Uterus (tissue), 4 donors: ENCODE results near the gene UQCC2. TPM values are rescaled to one million over a fixed set of nuclear protein-coding genes. Genes with fewer than 3 reads are reported as not detected.

Experiments used
- DNase-seq, 2 donors: peaks; one replicate each; pipeline ENCODE4 v3.0.0-alpha.2; 2019 to 2020
- H3K27ac ChIP-seq, 2 donors: fragments of 200-600 bp; sonication (generic); 1 replicate in 1 of 2; 2 replicates in 1 of 2; pipeline ENCODE4 v1.5.1; 2016 to 2018
- H3K27me3 ChIP-seq, 2 donors: fragments of 200-600 bp; sonication (generic); one replicate each; pipeline ENCODE4 v1.5.1; 2018 to 2019; ENCODE audit warnings: control low read depth in 1 of 2
- H3K36me3 ChIP-seq, 2 donors: fragments of 200-600 bp; sonication (generic); one replicate each; pipeline ENCODE4 v1.5.1; 2019; ENCODE audit warnings: control low read depth in 1 of 2
- H3K4me1 ChIP-seq, 2 donors: fragments of 200-600 bp; sonication (generic); one replicate each; pipeline ENCODE4 v1.5.1; 2018 to 2019; ENCODE audit warnings: control low read depth in 1 of 2
- H3K4me3 ChIP-seq, 2 donors: fragments of 200-600 bp; sonication (generic); 1 replicate in 1 of 2; 2 replicates in 1 of 2; pipeline ENCODE4 v1.5.1; 2018 to 2019; ENCODE audit warnings: mild to moderate bottlenecking in 1 of 2
- H3K9me3 ChIP-seq, 2 donors: fragments of 200-600 bp; sonication (generic); one replicate each; pipeline ENCODE4 v1.5.1; 2019; ENCODE audit warnings: control low read depth in 1 of 2
- POLR2A ChIP-seq, 2 donors: fragments of 450-650 bp; IDR thresholded peaks; one replicate each; pipeline ENCODE4 v1.6.1; 2016; ENCODE audit warnings: antibody characterized with exemption in 2 of 2, mild to moderate bottlenecking in 1 of 2, moderate library complexity in 1 of 2
- intact Hi-C: fragments of 100-400 bp; cut with DNase I; formaldehyde crosslinking; loops from one replicate; pipeline ENCODE4 v1.15.1; 2023; ENCODE audit warnings: low total_unique reads
- total RNA-seq, 4 donors: library from RNA; depleted of rRNA in 3 of 4; stranded (reverse); fragments of >200 nt in 3 of 4; gene quantifications; one replicate each; pipeline versions ENCODE4 v1.1.0 to v1.2.4, GENCODE V29; 2014 to 2023
- TF ChIP-seq, protein P1 (sequence below), 4 experiments: fragments of 200-600 bp in 2 of 4; fragments of 450-650 bp in 2 of 4; sonication (generic) in 2 of 4; IDR thresholded peaks; one replicate each; pipeline ENCODE4 v1.5.1; 2016 to 2019; ENCODE audit warnings: antibody characterized with exemption in 4 of 4, mild to moderate bottlenecking in 2 of 4, moderate library complexity in 1 of 4
- donor health status: DM: yes; HTN: yes; CAD: no.

The UQCC2 gene
- total RNA-seq, 4 donors from 2014 or later, result 10.0 to 63.2 (median 30.9) TPM

DNA sequence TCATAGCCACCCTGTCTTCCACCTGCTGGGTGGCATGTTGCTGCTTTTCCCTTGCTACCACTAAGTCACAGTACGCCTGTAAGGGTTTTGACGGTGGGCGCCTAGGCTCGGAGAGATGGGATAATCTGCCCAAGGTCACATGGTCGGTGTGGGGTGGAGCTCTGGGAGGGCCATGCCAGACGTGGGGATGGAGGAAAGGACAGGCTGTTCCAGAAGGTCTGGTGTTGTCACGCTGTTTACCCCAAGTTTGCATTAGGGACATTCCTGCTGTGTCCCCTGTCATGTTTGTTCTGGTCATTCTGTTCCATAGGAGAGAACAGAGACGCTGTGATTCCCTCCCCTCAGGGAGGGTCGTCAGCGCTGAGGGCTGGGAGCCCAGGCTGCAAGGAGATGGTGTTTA lies 19.1 kb upstream of the UQCC2 start:
- TF ChIP-seq, protein P1, sequence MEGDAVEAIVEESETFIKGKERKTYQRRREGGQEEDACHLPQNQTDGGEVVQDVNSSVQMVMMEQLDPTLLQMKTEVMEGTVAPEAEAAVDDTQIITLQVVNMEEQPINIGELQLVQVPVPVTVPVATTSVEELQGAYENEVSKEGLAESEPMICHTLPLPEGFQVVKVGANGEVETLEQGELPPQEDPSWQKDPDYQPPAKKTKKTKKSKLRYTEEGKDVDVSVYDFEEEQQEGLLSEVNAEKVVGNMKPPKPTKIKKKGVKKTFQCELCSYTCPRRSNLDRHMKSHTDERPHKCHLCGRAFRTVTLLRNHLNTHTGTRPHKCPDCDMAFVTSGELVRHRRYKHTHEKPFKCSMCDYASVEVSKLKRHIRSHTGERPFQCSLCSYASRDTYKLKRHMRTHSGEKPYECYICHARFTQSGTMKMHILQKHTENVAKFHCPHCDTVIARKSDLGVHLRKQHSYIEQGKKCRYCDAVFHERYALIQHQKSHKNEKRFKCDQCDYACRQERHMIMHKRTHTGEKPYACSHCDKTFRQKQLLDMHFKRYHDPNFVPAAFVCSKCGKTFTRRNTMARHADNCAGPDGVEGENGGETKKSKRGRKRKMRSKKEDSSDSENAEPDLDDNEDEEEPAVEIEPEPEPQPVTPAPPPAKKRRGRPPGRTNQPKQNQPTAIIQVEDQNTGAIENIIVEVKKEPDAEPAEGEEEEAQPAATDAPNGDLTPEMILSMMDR (IDR thresholded peaks at IDR 0.05), result no peak
- no peak for TF ChIP-seq POLR2A (IDR thresholded peaks at IDR 0.05)
- intact Hi-C loops, result no loop called here
- H3K27me3 ChIP-seq, result no peaks in the 10 kb centered on the region
- no peak overlapping the region for H3K4me3 ChIP-seq
- no peaks in the 10 kb centered on the region for H3K4me1 ChIP-seq
- no peak for DNase-seq
- no peak overlapping the region for H3K27ac ChIP-seq
- H3K36me3 ChIP-seq, result no peaks in the 10 kb centered on the region
- H3K9me3 ChIP-seq, result no peaks in the 10 kb centered on the region

DNA sequence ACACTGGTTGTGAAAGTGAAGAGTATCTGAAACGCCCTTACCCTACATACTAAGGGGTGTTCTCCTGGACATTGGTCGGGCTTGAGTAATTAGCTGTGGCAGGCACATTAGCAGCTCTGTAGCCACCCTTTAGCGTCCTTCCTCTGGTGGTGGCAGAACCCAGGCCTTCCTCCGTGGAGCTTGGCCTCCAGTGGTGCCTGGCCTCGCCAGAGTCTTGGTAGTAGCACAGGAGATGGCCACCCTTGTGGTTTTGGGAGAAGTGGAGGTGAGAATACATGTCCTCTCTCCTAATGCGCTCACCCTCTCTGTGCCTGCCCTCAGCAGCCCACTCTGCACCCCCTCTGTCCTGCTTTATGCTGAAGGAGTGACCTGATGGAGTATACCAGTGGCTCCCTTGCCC lies 17.6 kb upstream of the UQCC2 start:
- no peaks in the 10 kb centered on the region for H3K9me3 ChIP-seq
- intact Hi-C loops, result no loop called here
- no peak overlapping the region for H3K27ac ChIP-seq
- H3K4me1 ChIP-seq, result no peaks in the 10 kb centered on the region
- H3K4me3 ChIP-seq, result no peak overlapping the region
- H3K27me3 ChIP-seq, result no peaks in the 10 kb centered on the region
- TF ChIP-seq, protein P1 (IDR thresholded peaks at IDR 0.05), result no peak
- no peak for TF ChIP-seq POLR2A (IDR thresholded peaks at IDR 0.05)
- DNase-seq, result no peak
- no peaks in the 10 kb centered on the region for H3K36me3 ChIP-seq

DNA sequence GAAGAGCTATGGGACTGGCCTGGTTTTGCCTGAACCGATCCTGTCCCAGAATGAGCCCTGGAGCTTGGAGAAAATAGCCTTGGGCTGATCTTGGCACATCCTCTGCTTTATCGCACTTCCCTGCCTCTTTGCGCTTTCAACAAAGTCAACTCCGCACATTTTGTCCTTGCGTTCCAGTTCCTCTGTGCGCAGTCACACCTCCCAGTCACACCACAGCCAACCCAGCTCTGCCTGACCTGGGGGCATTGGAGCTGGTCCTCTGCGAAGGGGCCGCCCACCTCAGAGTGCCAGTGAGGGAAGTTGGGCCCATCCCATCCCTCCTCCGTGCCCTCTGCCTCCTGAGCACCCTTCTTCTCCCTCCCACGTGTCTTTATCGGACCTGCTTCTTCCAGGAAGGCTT lies 16.9 kb upstream of the UQCC2 start:
- intact Hi-C loops, result no loop called here
- H3K4me1 ChIP-seq, result no peaks in the 10 kb centered on the region
- no peaks in the 10 kb centered on the region for H3K36me3 ChIP-seq
- no peaks in the 10 kb centered on the region for H3K27me3 ChIP-seq
- TF ChIP-seq, protein P1 (IDR thresholded peaks at IDR 0.05), result no peak
- no peak overlapping the region for H3K4me3 ChIP-seq
- H3K27ac ChIP-seq, result no peak overlapping the region
- DNase-seq, result no peak
- no peaks in the 10 kb centered on the region for H3K9me3 ChIP-seq

DNA sequence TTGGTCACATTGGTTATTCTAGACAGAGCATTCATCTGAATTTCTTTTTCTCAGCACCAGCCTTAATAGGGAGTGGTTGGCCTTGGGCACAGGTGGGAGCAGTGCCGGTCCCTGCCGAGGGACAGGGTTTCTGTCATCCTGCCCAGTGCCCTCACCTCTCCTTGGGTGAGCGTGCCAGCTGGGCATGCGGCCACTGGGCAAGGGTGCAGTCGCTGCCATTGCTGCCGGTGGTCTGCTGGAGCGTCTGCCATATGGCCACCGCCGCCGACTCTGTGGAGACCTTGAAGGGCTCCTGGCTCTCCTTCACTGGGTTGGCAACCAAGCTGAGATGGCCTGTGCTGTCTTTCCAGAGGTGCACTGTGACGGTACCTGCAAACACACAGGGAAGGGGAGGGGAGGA lies 16.4 kb upstream of the UQCC2 start:
- no peak for DNase-seq
- Histone ChIP-seq H3K9me3 (no peaks in the 10 kb centered on the region), H3K36me3 (no peaks in the 10 kb centered on the region), H3K27me3 (no peaks in the 10 kb centered on the region), H3K27ac (no peak overlapping the region), H3K4me1 (no peaks in the 10 kb centered on the region), H3K4me3 (no peak overlapping the region)
- TF ChIP-seq, protein P1 (IDR thresholded peaks at IDR 0.05), result no peak
- intact Hi-C loops, result no loop called here

DNA sequence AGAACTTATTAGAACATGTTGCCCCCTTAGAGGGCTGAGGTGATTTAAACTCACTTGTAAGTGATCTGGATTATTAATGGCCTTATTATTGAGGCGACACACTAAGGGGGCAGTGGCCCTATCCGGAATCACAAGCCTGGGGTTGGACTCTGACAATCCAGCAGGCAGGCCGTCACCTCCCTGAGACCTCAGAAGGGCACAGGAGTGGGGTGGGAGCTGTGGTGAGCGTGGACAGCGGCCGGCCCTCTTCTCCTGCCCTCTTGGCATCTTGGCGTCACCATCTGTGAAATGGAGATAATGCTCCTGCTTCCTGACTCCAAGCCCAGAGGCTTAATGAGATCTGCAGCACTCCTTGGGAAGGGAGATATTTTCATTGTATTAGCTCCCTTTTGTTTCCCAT lies 15.6 kb upstream of the UQCC2 start:
- Histone ChIP-seq H3K36me3 (no peaks in the 10 kb centered on the region), H3K9me3 (no peaks in the 10 kb centered on the region), H3K27ac (no peak overlapping the region), H3K4me3 (no peak overlapping the region), H3K4me1 (no peaks in the 10 kb centered on the region), H3K27me3 (no peaks in the 10 kb centered on the region)
- TF ChIP-seq POLR2A (IDR thresholded peaks at IDR 0.05), result no peak
- TF ChIP-seq, protein P1 (IDR thresholded peaks at IDR 0.05), result no peak
- DNase-seq, result no peak
- intact Hi-C loops, result no loop called here
